Erythroblast (primary cell): ENCODE data around the gene NDUFB11.

Experiments
- GATA1 ChIP-seq: IDR thresholded peaks from 2 replicates; pipeline ENCODE4 v1.6.1; 2011; ENCODE audit warnings: low read depth, mild to moderate bottlenecking, control low read depth, low read length, moderate library complexity
- POLR2A ChIP-seq: IDR thresholded peaks from 2 replicates; pipeline ENCODE4 v1.6.1; 2011; ENCODE audit warnings: mild to moderate bottlenecking, low read length

DNA sequence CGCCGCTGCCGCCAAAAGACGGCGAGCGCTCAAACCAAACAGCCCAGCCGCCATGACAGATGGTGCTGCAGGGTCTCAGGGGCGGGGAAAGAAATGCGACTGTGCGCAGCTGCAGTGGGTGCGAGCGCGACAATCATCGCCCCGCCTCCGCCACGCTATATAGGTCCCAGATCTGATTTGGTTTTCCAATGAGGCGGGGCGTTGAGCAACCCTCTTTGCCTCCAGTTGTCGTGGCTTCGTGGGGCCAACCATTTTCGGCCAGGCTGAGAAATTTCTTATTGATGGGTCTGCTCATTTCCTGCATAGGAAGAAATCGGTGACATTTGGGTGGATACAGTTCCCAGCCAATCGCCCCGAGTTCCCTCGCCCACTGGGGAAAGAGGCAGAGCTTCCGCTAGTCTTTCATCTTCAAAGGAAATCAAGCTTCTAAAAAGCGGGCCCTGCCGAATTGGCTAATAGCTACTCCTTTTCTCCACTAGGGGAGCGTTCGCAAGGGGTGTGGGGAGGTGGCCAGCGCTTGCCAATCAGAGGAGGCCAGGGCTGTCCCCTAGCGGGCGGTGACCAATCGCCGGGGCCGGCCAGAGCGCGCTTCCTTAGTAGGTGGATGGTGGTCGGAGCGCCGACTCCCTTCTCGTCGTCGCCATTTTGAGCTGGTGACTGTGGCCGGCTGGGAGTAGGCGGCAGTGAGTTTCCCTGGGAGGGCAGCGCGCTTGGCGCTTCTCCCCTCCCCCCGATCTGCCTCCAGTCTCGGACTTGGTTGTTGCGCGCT is at the start of gene NDUFB11, which contains the start of gene RBM10:
- TF ChIP-seq POLR2A (peak; percentile 81), GATA1 (no peak)
